Stimulated activated CD8-positive, alpha-beta memory T cell treated with anti-CD3 and anti-CD28 coated beads, Interleukin-15, amount 100 ng/mL, for 24 hours (primary cell): ENCODE data around the gene STX18.
A peak's percentile ranks its signal among the peaks of the same experiment; 100 is the strongest.
"Not testable (repeated sequence)": the region's sequence is repeated elsewhere in the genome, so short reads cannot be mapped to it uniquely, and the experiment has no call there.

ENCODE experiments used
- DNase-seq: peaks from one replicate; pipeline ENCODE4 v3.0.0-alpha.2; 2020; ENCODE audit warnings: low read depth

Gene STX18

DNA sequence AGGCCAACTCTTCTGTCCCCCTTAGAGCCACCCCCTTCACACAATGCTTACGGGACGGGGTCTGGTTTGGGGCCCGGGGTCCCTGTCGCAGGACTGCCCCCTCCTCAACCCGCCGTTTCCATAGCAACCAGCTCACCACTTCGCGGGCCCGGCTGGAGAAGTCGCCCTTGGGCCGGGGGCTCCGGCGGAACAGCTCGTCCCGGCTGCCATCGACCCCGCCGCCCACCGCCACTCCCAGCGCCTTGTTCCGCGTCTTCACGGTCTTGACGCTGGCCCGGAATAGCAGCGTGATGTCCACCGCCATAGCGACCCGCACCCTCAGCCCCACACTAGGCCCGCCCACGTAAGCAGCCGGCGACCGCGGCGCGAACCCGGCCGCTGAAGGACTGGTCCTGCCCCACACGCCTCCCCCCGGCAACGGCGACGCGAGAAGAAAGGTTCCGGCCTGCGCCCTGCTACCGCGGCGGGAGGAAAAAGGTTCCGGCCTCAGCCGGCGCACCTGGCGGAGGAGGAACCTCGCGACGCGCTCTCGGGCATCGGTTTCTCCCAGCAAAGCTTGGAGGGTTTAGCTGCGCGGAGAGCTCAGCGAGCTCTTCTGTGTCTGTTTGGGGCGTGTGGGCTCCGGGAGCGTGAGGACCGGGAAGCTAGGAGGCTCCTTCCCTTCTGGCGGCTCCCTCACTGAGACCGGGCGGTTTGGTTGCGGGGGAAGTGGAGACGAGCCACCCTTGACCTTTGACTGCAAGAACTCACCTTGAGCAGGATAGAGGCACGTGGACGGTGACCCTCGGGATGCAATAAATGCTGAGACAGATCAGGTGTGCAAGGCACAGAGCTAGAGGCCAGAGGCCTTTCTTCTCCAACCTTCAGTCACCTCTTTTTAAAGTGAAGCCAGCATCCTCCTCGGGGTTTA lies at the start of gene STX18:
TSS of gene STX18 (minus strand) at position 388 of the 910 bp plus-strand sequence. CDS start at position 304, 84 bp downstream.
- DNase-seq = peak; percentile 83

DNA sequence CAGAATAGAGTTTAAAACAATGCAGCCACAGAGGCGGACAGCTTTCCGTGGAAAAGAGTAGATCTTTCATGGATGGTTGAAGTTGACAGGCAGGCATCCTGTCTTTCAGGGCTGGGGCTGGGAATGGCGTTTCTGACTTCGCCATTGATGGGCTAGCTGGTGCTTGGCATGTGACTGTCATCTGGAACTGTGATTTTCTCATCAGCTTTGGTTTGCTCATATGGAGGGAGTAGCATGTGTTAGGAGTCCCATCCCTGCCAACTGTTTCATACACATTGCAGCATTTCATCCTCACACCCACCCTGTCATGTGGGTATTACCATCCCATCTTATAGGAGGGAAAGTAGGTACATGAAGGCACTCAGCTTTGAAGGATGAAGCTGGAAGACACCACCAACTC lies 49.2 kb upstream of the STX18 start:
- no peak for DNase-seq

DNA sequence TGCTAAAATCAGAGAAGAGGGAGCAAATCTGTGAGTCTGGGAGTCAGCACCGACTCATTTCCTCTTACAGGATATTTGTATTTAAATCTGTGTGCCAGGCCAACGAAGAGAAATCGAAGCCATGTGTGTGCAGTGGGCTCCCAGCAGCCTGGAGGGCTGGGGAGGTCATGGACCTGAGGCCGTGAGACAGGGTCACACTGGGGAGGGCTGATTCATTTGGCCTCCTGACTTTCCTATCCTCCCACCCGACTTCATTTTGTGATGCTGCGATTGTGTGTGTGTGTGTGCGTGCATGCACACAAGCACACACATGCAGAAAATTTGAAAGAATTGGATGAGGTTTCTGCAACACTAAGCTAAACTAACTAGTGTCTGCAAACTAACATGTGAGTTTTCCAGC lies 48.7 kb upstream of the STX18 start:
- DNase-seq = no peak

DNA sequence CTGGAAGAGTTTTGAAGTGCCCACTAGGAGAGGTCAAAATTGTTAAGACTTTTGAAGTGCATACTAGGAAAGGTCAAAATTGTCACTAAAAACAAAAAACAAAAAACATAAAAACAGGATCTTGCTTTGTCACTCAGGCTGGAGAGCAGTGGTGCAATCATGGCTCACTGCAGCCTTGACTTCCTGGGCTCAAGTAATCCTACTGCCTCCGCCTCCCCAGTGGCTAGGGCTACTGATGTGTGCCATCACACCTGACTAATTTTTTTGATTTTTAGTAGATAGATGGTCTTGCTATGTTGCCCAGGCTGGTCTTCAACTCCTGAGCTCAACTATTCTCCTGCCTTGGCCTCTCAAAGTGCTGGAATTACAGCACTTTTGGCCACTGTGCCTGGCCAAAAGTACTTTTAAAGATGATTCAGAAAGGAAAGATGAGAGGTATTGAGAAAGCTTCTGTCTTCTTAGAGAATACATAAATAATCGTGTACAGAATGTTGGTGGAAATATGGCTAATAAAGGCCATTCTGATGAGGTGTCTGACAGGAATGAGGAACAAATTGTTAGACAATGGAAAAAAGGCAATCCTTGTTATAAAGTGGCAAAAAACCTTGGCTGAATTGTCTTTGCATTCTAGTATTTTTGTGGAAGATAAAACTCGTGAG lies 43.3 kb upstream of the STX18 start:
- DNase-seq = no peak

DNA sequence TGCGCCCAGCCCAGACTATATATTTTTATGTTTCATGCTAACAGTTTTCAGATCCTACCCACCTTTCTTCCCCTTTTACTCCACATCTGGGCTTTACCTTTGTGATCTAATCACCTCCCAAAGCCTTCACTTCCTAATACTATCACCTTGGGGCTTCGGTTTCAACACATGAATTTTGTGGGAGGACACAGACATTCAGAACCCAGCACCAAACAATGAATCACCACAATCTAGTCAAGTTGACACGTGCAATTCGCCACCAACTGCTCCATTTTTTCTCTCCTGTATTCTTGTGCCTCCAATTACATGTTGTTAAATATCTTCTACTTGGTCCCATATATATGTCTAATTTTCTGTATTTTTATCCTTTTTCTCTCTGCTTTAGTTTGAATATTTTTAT lies 41.8 kb upstream of the STX18 start:
- no peak for DNase-seq

DNA sequence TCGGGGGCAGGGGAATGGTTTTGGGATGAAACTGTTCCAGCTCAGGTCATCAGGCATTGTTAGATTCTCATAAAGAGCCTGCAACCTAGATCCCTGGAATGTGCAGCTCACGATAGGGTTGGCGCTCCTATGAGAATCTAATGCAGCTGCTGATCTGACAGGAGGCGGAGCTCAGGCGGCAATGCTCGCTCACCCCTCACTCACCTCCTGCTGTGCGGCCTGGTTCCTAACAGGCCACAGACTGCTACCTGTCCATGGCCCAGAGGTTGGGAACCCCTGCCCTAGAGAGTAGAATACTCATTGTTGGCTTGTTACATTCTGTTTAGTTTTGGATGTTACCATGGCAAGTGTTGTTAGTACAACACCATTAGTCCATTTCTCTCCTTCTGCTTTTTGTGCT lies 40.8 kb upstream of the STX18 start:
- no peak for DNase-seq

DNA sequence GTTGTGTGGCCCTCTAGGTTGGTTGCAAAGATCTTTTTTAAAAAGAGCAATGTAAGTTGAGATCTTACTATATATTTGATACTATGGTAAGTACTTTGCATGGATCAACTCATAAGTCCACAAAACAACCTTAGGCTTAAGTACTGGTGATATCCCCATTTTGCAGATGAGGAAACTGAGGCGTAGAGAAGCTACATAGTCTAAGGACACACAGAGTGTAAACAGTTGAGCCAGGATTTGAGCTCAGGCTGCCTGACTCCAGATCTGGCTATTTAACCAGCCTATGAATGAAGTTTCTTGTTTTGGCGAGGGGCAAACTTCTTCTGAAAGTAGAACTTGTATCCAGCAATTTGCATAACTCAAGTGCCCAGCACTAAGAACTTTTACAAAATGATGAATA lies 38.6 kb upstream of the STX18 start:
- DNase-seq = no peak

DNA sequence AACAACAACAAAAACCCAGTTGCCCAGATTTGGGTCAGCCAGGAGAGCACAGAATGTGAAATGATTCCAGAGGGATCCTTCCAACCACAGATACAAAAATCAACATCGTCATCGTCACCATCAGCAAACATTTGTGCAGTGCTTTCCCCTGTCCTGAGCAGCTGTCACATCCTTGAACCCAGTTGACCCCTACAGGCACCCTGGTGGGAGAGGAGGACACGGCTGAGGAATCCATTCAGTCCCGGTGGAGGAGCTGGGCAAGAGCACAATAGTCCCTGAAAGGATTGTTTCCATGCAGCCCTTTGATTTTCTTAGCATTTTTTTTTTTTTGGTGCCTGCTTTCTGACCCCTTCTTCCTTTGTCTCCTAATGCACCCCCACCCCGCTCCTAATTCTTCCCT lies 37.1 kb upstream of the STX18 start:
- DNase-seq = no peak

DNA sequence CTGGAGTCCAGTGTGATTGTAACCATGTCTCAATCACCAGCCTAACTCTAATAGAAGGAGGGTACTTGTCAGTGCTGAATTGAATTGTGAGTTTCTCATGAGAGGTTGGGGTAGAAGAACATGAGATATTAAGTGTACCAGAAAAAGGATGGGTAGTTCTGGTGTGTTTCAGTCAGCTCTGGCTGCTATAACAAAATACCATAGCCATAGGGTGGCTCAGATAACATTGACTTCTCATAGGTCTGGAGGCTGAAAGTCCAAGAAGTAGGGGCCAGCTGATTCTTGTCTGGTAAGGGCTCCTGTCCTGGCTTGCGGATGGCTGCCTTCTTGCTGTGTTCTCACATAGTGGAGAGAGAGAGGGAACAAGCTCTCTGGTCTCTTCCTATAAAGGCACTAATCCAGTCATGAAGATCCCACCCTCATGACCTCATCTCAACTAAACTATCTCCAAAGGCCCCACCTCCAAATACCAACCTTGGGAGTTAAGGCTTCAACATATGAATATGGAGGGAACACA lies 35.6 kb upstream of the STX18 start:
- no peak for DNase-seq

DNA sequence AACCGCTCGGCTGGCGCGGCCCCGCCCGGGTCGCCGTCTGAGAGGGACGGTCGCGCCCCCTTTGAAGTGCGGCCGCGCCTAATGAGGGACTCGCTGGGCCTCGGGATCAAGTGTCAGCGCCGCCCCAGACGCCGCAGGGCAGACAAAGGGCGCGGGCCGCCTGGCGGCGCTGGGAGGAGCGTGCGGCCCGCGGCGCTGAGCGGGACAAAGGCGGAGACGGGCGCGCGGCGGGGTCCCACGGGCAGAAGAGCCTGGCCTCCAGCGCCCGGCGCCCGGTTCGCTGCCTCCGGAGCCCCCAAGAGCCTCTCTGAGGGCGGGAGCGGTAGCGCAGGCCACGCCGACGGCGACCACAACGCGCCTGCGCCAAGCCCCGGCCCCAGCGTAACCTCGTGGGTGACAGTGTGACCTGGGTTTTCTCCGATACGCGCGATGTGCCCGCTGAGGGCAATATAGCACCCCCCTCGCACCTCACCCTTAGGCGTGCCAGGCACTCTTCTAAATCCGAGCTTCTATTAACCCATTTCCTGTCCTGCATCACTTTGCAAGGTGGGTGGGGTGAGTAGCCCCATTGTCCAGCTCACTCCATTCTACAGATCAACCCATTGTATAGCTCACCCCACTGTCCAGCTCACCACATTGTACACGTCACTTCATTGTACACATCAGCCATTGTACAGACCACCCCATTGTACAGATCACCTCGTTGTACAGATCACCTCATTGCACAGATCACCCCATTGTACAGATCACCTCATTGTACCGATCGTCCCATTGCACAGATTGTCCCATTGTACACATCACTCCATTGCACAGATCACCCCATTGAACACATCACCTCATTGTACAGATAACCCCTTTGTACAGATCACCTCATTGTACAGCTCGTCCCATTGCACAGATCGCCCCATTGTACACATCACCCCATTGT lies 33.7 kb upstream of the STX18 start:
- peak; percentile 44 for DNase-seq

DNA sequence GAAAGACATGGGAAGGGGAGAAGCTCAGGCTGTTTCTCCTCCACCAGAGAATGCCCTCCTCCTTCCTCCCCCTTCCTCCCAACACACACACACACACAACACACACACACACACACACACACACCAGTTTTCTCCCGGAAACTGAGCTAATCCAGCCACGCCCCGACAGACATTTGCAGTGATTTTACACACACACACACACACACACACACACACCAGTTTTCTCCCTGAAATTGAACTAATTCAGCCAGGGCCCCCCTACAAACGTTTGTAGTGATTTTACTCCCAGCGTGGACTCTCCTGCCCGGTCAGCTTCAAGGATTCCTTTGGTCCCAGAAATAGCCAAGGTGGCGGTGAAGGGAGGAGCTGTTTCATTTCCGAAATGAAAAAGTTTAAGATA lies 32.9 kb upstream of the STX18 start:
- DNase-seq = no peak

DNA sequence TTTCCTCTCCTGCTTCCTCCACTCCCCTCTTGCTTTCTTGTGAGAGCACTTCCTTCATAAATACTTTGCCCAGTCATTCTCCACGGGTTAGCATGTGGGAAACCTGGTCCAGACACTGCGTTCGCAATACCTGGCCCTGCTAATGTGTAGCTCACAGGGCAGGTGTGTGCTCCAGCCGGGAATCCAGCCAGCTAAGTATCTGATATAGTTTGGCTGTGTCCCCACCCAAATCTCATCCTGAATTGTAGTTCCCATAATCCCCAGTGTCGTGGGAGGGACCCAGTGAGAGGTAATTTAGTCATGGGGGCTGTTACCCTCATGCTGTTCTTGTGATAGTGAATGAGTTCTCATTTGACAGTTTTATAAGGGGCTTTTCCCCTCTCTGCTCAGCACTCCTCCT lies 32.2 kb upstream of the STX18 start:
- DNase-seq = no peak

DNA sequence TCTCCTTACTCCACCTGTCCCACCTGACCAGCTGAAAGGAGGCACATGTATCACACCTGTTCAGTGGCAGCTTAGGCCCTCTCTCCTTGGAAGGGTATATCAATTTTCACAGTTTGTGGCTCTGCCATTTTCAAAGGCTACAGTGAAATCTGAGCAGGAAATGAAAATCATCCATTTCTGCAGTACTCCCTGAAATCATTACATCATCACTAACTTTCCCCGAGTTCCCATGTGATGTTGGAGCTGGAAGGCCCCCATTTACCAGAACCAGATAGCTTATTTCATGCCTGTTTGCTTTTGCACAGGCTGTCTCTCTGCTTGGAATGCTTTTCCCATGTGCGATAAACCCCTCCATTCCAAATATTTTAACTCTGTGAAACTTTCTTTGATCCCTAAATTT lies 31.0 kb upstream of the STX18 start:
- no peak for DNase-seq

DNA sequence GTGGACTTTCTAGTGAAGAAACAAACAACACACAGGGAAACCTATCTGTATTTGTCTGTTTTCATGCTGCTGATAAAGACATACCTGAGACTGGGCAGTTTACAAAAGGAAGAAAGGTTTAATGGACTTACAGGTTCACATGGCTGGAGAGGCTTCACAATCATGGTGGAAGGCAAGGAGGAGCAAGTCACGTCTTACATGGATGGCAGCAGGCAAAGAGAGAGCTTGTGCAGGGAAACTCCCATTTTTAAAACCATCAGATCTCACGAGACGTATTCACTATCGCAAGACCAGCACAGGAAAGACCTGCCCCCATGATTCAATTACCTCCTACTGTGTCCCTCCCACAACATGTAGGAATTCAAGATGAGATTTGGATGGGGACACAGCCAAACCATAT lies 28.0 kb upstream of the STX18 start:
- not testable (repeated sequence) for DNase-seq

DNA sequence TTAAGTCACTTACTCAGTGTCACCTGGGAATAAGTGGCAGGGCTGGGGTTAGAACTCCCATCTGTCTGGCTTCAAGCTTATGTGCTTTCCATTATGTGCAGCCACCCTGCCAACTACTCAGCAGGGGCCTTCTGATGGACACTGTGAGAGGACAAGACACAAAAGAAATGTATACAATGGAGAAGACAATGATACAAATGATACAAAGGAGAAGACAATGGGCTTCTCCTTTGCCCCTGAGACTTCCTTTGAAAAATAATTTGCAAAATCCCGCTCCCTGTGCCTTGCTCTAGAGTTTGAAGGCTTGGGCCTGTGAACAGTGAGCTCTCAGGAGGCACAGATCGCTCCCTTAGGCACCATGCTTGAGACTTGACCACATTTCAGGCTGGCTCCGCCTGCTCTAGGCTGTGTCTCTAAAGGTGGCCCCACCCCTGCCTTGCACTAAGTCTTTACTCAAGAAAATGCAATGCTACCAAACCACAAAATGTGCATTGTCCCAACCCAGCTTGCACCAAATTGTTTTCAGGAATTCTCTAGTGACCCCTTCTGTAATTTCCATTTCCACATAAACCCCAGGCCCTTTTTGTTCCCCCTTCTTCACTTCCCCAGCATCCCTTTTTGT lies 27.1 kb upstream of the STX18 start:
- no peak for DNase-seq

DNA sequence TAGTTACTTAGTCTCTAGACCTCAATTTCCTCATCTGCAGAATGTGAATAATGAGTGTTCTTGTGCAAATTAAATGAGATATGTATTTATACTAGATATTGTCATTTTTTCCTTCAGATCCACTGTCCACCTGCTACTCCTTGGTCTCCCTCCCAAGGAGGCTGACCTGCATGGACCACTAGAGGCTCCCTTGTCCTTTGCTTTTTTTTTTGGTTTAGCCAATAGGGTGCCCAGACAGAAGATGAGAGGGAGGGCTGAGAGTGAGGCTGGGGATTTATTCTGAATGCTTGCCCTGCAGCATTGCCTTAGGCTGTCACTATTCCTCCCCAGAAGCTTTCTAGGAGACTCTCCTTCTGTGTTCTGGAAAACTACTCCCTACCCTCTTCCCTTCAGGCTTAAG lies 24.5 kb upstream of the STX18 start:
- not testable (repeated sequence) for DNase-seq

DNA sequence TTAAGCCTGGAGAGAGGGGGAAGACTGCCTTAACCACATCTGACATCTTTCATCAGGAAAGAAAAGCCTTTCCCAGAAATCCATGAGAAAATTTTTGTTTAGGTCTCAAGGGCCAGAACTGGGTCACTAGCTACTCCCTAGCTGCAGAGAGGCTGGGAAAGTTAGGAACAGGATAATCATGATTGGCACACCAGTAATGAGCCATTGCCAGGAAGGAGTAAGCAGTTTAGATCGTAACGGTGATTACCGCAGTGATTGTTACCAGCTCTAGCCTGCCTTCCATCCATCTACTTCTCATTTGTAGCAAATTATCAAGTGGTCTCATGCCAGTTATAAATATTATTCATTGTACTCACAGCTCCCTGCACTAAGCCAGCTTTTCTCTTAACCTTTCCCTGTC lies 22.7 kb upstream of the STX18 start:
- no peak for DNase-seq

DNA sequence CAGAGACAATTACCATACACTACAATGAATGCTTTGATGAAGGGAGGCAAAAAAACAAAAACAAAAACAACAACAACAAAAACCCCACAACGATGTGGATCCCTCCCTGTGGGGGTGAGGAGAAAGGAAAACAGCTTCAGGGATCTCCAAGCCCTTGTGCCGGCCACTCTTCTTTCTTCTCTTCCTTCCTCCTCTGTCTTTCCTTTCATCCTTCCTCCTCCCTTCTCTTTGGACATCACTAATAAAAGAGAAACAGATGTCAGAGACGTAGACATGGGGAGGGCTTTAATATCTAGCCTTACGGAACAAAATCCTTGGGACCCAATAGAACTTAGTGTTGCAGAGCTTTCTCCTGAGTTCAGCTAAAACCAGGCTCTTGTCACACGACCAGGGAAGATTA lies 18.8 kb upstream of the STX18 start:
- no peak for DNase-seq

DNA sequence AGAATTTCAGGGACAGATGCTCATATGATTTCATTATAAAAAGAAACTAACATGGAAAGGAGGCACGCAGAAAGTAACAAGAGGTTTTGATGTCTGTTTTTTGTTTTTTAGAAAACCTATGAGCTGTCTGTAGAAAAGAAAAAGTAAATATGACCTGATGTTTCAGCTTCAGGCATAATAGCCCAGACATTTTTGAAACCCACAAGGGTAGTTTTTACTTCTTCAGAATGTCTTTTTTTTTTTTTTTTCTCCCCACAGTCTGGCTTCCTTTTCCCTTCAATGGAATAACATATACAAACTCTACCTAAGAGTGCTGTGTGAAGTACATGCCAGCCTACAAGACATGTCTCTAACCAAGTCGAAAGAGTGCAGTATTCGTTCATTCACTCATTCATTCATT lies 18.3 kb upstream of the STX18 start:
- DNase-seq = no peak

DNA sequence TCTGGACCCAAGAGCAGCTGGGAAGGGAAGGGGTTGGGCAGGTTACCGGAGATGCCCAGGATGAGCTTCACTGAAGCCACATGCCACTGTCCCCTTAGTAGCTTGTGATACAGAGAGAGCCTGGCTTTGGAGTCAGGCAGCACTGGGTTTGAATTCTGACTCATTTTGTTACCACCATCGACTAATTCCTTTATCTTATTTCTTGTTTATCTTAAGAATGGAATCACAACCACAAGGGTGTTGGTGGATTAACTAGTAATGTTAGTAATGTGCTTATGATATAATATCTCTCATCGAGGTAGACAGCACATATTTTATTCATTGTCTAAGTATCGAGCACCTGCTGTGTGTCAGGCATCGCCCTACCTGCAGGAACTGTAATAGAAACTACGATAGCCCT lies 17.7 kb upstream of the STX18 start:
- DNase-seq = no peak

DNA sequence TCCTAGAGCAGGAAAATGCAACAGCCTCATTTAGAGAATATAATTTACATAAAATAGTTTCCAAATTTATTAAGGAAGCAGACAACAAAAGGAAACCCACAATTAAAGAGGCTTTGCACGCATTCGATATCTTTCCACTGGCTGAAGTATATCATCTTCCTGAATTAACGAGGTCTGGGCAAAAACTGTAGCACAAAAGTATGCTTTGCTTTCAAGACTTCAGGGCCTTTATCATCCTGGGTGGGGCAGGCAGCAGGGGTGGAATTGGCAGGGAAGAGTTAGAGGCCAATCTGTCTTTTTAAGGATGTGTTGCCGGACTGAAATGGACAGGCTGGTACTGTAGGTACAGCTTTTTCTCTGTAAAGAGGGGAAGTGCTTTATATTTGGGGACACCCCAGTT lies 17.0 kb upstream of the STX18 start:
- DNase-seq = no peak

DNA sequence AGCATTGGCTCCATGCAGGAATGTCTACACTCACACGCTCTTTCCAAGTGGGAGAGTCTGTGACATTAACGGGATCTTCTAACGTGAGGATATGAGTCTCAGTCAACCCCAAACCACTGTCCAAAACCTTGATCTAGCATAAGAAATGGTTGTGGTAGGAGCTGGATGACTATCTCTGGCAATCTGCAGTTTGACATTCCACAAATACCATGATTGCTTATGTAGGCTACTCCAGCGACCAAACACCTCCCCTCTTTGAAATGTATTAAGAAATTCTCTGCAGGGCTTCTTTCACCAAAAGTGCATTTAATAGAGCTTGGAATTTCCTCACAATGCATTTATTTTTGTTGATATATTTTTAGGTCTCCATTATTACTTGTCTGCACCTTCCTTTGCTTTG lies 14.1 kb upstream of the STX18 start:
- no peak for DNase-seq
